HepG2 (cell line): ENCODE data around the gene HNRNPUL2. TPM values are rescaled to one million over a fixed set of nuclear protein-coding genes. Genes with fewer than 3 reads are reported as not detected.

Experiments
- ARNT2 ChIP-seq: sonication (generic); formaldehyde crosslinking; IDR thresholded peaks from 2 replicates; pipeline ENCODE4 v1.8.0; 2022; ENCODE audit warnings: mild to moderate bottlenecking, low read depth, missing genetic modification reagents, moderate library complexity
- CENPBD1 ChIP-seq: sonication (generic); formaldehyde crosslinking; IDR thresholded peaks from 2 replicates; pipeline ENCODE4 v1.8.0; 2022; ENCODE audit warnings: missing genetic modification reagents, low read depth, mild to moderate bottlenecking, borderline replicate concordance
- CHD4 ChIP-seq: fragments of 200-600 bp; sonication (generic); IDR thresholded peaks from 2 replicates; pipeline ENCODE4 v1.7.0; 2017; ENCODE audit warnings: mild to moderate bottlenecking, low read length, borderline replicate concordance
- MXD1 ChIP-seq: sonication (generic); formaldehyde crosslinking; IDR thresholded peaks from 2 replicates; pipeline ENCODE4 v1.4.0; 2020; ENCODE audit warnings: mild to moderate bottlenecking, missing genetic modification reagents
- NAIF1 ChIP-seq: sonication (generic); formaldehyde crosslinking; IDR thresholded peaks from 2 replicates; pipeline ENCODE4 v1.5.0; 2020; ENCODE audit warnings: mild to moderate bottlenecking, missing genetic modification reagents, borderline replicate concordance
- NR2F2 ChIP-seq: IDR thresholded peaks from 2 replicates; pipeline ENCODE4 v1.6.1; 2012; ENCODE audit warnings: low read depth, inconsistent platforms, borderline replicate concordance
- PHF20 ChIP-seq: sonication (generic); formaldehyde crosslinking; IDR thresholded peaks from 2 replicates; pipeline ENCODE4 v1.5.0; 2020; ENCODE audit warnings: mild to moderate bottlenecking, missing genetic modification reagents
- PREB ChIP-seq: sonication (generic); formaldehyde crosslinking; IDR thresholded peaks from 2 replicates; pipeline ENCODE4 v1.4.0; 2020; ENCODE audit warnings: missing genetic modification reagents
- SIN3B ChIP-seq: fragments of 150-350 bp; IDR thresholded peaks from 2 replicates; pipeline ENCODE4 v1.6.1; 2014; ENCODE audit warnings: low read length
- SP4 ChIP-seq: sonication (generic); formaldehyde crosslinking; IDR thresholded peaks from 2 replicates; pipeline ENCODE4 v1.8.1; 2023; ENCODE audit warnings: mild to moderate bottlenecking, missing genetic modification reagents
- SP5 ChIP-seq: IDR thresholded peaks from 2 replicates; pipeline ENCODE4 v1.6.1; 2016; ENCODE audit warnings: low read depth, borderline replicate concordance
- SRSF9 ChIP-seq: fragments of 200-400 bp; formaldehyde crosslinking; IDR thresholded peaks from 2 replicates; pipeline ENCODE4 v1.6.1; 2018; ENCODE audit warnings: borderline replicate concordance, mild to moderate bottlenecking, low read depth, low read length; ENCODE audit not compliant: insufficient read depth, poor library complexity, severe bottlenecking
- STAT6 ChIP-seq: sonication (generic); formaldehyde crosslinking; IDR thresholded peaks from 2 replicates; pipeline ENCODE4 v1.4.0; 2020; ENCODE audit warnings: missing genetic modification reagents, mild to moderate bottlenecking, borderline replicate concordance
- TMF1 ChIP-seq: sonication (generic); formaldehyde crosslinking; IDR thresholded peaks from 2 replicates; pipeline ENCODE4 v1.8.1; 2022; ENCODE audit warnings: low read depth, missing genetic modification reagents
- TRIM24 ChIP-seq: sonication (generic); formaldehyde crosslinking; IDR thresholded peaks from 2 replicates; pipeline ENCODE4 v1.8.0; 2022; ENCODE audit warnings: mild to moderate bottlenecking, missing genetic modification reagents
- ZBTB8A ChIP-seq: sonication (generic); formaldehyde crosslinking; IDR thresholded peaks from 2 replicates; pipeline ENCODE4 v1.4.0; 2020; ENCODE audit warnings: mild to moderate bottlenecking, low read depth, missing genetic modification reagents, borderline replicate concordance
- ZFP1 ChIP-seq: IDR thresholded peaks from 2 replicates; pipeline ENCODE4 v1.6.1; 2016
- ZFP82 ChIP-seq: sonication (generic); formaldehyde crosslinking; IDR thresholded peaks from 2 replicates; pipeline ENCODE4 v1.5.1; 2020; ENCODE audit warnings: mild to moderate bottlenecking, missing genetic modification reagents, borderline replicate concordance
- ZNF101 ChIP-seq: sonication (generic); formaldehyde crosslinking; IDR thresholded peaks from 2 replicates; pipeline ENCODE4 v1.4.0; 2020; ENCODE audit warnings: mild to moderate bottlenecking, low read depth, missing genetic modification reagents, borderline replicate concordance
- ZNF253 ChIP-seq: sonication (generic); formaldehyde crosslinking; IDR thresholded peaks from 2 replicates; pipeline ENCODE4 v1.8.0; 2022; ENCODE audit warnings: mild to moderate bottlenecking, missing genetic modification reagents, borderline replicate concordance
- ZNF383 ChIP-seq: sonication (generic); formaldehyde crosslinking; IDR thresholded peaks from 2 replicates; pipeline ENCODE4 v1.4.0; 2020; ENCODE audit warnings: missing genetic modification reagents, mild to moderate bottlenecking, borderline replicate concordance
- ZNF44 ChIP-seq: sonication (generic); formaldehyde crosslinking; IDR thresholded peaks from 2 replicates; pipeline ENCODE4 v1.5.1; 2020; ENCODE audit warnings: mild to moderate bottlenecking, missing genetic modification reagents
- ZNF552 ChIP-seq: sonication (generic); formaldehyde crosslinking; IDR thresholded peaks from 2 replicates; pipeline ENCODE4 v1.9.0; 2022; ENCODE audit warnings: missing genetic modification reagents, mild to moderate bottlenecking, borderline replicate concordance
- ZNF567 ChIP-seq: sonication (generic); formaldehyde crosslinking; IDR thresholded peaks from 2 replicates; pipeline ENCODE4 v1.8.1; 2023; ENCODE audit warnings: mild to moderate bottlenecking, missing genetic modification reagents, borderline replicate concordance
- ZNF703 ChIP-seq: sonication (generic); formaldehyde crosslinking; IDR thresholded peaks from 2 replicates; pipeline ENCODE4 v1.5.1; 2020; ENCODE audit warnings: missing genetic modification reagents, mild to moderate bottlenecking, moderate library complexity, borderline replicate concordance
- ZNF747 ChIP-seq: sonication (generic); formaldehyde crosslinking; IDR thresholded peaks from 2 replicates; pipeline ENCODE4 v1.8.1; 2023; ENCODE audit warnings: missing genetic modification reagents, mild to moderate bottlenecking, borderline replicate concordance
- polyA plus RNA-seq, 8 experiments: library from polyadenylated mRNA; depleted of rRNA in 3 of 8; stranded (reverse) in 7 of 8; unstranded in 1 of 8; fragments of >200 nt; fragmentation: Illumina TruSeq in 4 of 8; extraction: Trizol in 4 of 8; gene quantifications; 2 replicates each; pipeline versions ENCODE4 v1.2.1 to v1.2.3, GENCODE V29; 2011 to 2016; ENCODE audit warnings: low read depth in 4 of 8, missing spikeins in 1 of 8, mixed read lengths in 1 of 8; ENCODE audit not compliant: insufficient read depth in 1 of 8
- total RNA-seq, 5 experiments: library from RNA; depleted of rRNA; stranded (reverse); fragments of >200 nt; fragmentation: Illumina TruSeq; extraction: Trizol; gene quantifications; 2 replicates each; pipeline ENCODE4 v1.2.3, GENCODE V29; 2016; ENCODE audit warnings: low read depth in 1 of 5

The HNRNPUL2 gene
- total and polyA plus RNA-seq, 2 of the 13 experiments (the other 11 are each of a cell fraction or from before 2014, with no cell fraction given), result 8.4 to 9.6 TPM

- TF ChIP-seq STAT6 (CRISPR knock-in tag) (peak; percentile 64; the same call in 1 of the 2 replicates), ARNT2 (no peak; the same call in none of the 2 replicates), ZNF101 (CRISPR knock-in tag) (no peak), ZNF567 (CRISPR knock-in tag) (0 out of 2 replicates have a peak, but pooled peaks have one; percentile 73), SIN3B (no peak), PREB (CRISPR knock-in tag) (no peak), ZFP82 (CRISPR knock-in tag) (peak; percentile 17; the same call in 1 of the 2 replicates), TRIM24 (no peak), ZNF253 (CRISPR knock-in tag) (peak; percentile 47; the same call in 1 of the 2 replicates), NAIF1 (CRISPR knock-in tag) (peak; percentile 81; the same call in 1 of the 2 replicates), ZNF383 (CRISPR knock-in tag) (no peak), ZBTB8A (no peak), ZNF44 (CRISPR knock-in tag) (no peak), ZNF747 (no peak), SP5 (CRISPR knock-in tag) (peak; percentile 35; the same call in 1 of the 2 replicates), ZFP1 (CRISPR knock-in tag) (no peak; the same call in 1 of the 2 replicates), CENPBD1 (no peak), ZNF552 (CRISPR knock-in tag) (peak; percentile 76; the same call in 1 of the 2 replicates), SRSF9 (no peak), CHD4 (no peak), TMF1 (CRISPR knock-in tag) (no peak; the same call in 1 of the 2 replicates), NR2F2 (0 out of 2 replicates have a peak, but pooled peaks have one; percentile 62), ZNF703 (CRISPR knock-in tag) (0 out of 2 replicates have a peak, but pooled peaks have one; percentile 19), MXD1 (CRISPR knock-in tag) (peak; percentile 63; the same call in 1 of the 2 replicates), PHF20 (peak; percentile 62; the same call in 1 of the 2 replicates), SP4 (CRISPR knock-in tag) (peak; percentile 95)
These were observed 62.1 kb downstream of the HNRNPUL2 start, which contains the start of the genes C11orf98 and CSKMT (continued) for GRCh38 chr11:62665075-62665598.
